Lung (tissue), 12 donors: ENCODE results near the gene ZNF584. TPM values are rescaled to one million over a fixed set of nuclear protein-coding genes. Genes with fewer than 3 reads are reported as not detected.

Experiments used
- ATAC-seq: fragments of 200-7000 bp; cut with Tn5 transposase; one replicate; pipeline ENCODE4 v1.9.1; 2020; ENCODE audit warnings: moderate number of reproducible peaks; ENCODE audit not compliant: insufficient read depth, low FRiP score
- DNase-seq, 3 donors: peaks; one replicate each; pipeline ENCODE4 v3.0.0-alpha.2; 2013 to 2017
- H3K27ac ChIP-seq, 2 donors: one replicate each; pipeline ENCODE4 v1.5.1; 2013; ENCODE audit warnings: mild to moderate bottlenecking in 2 of 2, moderate library complexity in 2 of 2, control low read depth in 1 of 2, inconsistent platforms in 1 of 2, low read depth in 1 of 2, low read length in 1 of 2
- H3K27me3 ChIP-seq, 3 donors: one replicate each; pipeline ENCODE4 v1.5.1; 2013; ENCODE audit warnings: low read length in 2 of 3; ENCODE audit not compliant: control insufficient read depth in 3 of 3, insufficient read depth in 3 of 3
- H3K36me3 ChIP-seq, 4 donors: one replicate each; pipeline ENCODE4 v1.5.1; 2013; ENCODE audit warnings: low read length in 4 of 4, mild to moderate bottlenecking in 1 of 4, moderate library complexity in 1 of 4; ENCODE audit not compliant: control insufficient read depth in 4 of 4, insufficient read depth in 4 of 4
- H3K4me1 ChIP-seq, 5 donors: one replicate each; pipeline ENCODE4 v1.5.1; 2013; ENCODE audit warnings: low read length in 5 of 5, mild to moderate bottlenecking in 2 of 5, moderate library complexity in 1 of 5; ENCODE audit not compliant: control insufficient read depth in 5 of 5, insufficient read depth in 5 of 5
- H3K4me3 ChIP-seq: one replicate; pipeline ENCODE4 v1.5.1; 2013; ENCODE audit warnings: mild to moderate bottlenecking, control low read depth, moderate library complexity
- H3K9ac ChIP-seq, 2 donors: one replicate each; pipeline ENCODE4 v1.5.1; 2013; ENCODE audit warnings: low read length in 2 of 2, control low read depth in 1 of 2; ENCODE audit not compliant: insufficient read depth in 1 of 2
- H3K9me3 ChIP-seq, 4 donors: one replicate each; pipeline ENCODE4 v1.5.1; 2013; ENCODE audit warnings: low read length in 3 of 4, mild to moderate bottlenecking in 1 of 4, moderate library complexity in 1 of 4; ENCODE audit not compliant: control insufficient read depth in 4 of 4, insufficient read depth in 3 of 4
- WGBS, 2 donors: extraction: QIAGEN DNeasy Blood & Tissue Kit; methylation state at CpG; one replicate each; pipeline ENCODE4 v1.1.7; 2013; 5-methylcytosine and 5-hydroxymethylcytosine counted together
- polyA plus RNA-seq, 2 donors: library from polyadenylated mRNA; stranded (reverse); fragments of 200-250 nt; gene quantifications; one replicate each; pipeline ENCODE4 v1.2.1, GENCODE V29; 2013
- total RNA-seq, 2 donors: library from RNA; depleted of rRNA in 1 of 2; stranded (reverse); fragments of >200 nt in 1 of 2; gene quantifications; one replicate each; pipeline ENCODE4 v1.2.1, GENCODE V29; 2014 to 2021
- TF ChIP-seq, protein P1 (sequence below): IDR thresholded peaks from 2 replicates; pipeline ENCODE4 v1.5.1; 2012; ENCODE audit warnings: mild to moderate bottlenecking; ENCODE audit errors: control extremely low read depth, extremely low read depth
- donor health status: control.
- donor health status: control.
- donor health status: Bipolar disorder and iron deficiency.
- donor health status: healthy.
- donor health status: DM: yes; HTN: yes; CAD: no.

ZNF584 gene
- total and polyA plus RNA-seq, 4 donors: 6.0 to 16.9 (median 13.8) TPM

DNA sequence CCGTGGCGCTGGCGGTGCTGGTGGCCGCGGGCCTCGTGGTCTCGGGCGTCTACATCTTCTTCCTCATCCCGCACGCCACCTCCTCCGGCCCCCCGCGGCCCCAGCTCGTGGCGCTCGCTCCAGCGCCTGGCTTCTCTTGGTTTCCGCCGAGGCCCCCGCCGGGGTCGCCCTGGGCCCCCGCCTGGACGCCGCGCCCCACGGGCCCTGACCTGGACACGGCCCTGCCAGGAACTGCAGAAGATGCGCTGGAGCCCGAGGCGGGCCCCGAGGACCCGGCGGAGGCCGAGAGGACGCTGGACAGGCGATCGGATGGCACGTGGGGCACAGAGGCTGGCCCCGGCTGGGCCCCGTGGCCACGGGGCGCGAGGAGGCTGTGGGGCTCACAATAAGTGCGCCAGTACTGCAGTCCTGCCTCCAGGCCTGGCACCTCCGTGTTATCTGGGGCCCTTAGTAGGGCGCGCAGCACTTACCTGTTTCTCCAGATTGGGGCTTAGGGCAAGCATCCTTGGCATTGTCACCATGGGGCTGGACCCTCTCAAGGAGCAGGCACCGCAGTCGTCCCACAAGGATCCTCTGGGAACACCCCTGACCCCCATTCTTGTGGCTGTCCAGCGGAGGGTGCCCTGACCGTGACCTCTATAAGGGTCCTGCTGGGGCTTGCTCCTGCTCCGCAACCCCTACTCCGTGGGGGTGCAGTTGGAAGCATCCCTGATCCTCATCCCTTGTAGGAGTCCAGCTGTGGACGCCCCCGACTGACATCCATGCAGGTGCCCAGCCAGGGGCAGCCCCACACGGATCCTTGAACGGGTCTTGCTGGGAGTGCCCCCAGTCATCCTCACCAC is 11.5 kb upstream of the ZNF584 start:
- no peak for ATAC-seq
- Histone ChIP-seq H3K4me3 (no peak overlapping the region), H3K9ac (no peak overlapping the region), H3K27ac (no peak overlapping the region), H3K36me3 (peaks cover 7 to 24% (median 20%) of the 10 kb centered on the region in 4 donors), H3K9me3 (peaks cover 0 to 5% (median 0%) of the 10 kb centered on the region in 4 donors), H3K4me1 (peaks cover 0 to 15% (median 11%) of the 10 kb centered on the region in 5 donors), H3K27me3 (peaks cover 0 to 21% (median 11%) of the 10 kb centered on the region in 3 donors)
- TF ChIP-seq, protein P1, sequence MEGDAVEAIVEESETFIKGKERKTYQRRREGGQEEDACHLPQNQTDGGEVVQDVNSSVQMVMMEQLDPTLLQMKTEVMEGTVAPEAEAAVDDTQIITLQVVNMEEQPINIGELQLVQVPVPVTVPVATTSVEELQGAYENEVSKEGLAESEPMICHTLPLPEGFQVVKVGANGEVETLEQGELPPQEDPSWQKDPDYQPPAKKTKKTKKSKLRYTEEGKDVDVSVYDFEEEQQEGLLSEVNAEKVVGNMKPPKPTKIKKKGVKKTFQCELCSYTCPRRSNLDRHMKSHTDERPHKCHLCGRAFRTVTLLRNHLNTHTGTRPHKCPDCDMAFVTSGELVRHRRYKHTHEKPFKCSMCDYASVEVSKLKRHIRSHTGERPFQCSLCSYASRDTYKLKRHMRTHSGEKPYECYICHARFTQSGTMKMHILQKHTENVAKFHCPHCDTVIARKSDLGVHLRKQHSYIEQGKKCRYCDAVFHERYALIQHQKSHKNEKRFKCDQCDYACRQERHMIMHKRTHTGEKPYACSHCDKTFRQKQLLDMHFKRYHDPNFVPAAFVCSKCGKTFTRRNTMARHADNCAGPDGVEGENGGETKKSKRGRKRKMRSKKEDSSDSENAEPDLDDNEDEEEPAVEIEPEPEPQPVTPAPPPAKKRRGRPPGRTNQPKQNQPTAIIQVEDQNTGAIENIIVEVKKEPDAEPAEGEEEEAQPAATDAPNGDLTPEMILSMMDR: no peak
- no peak for DNase-seq
- WGBS, 2 donors: 28 to 29% methylated on average over 55 to 58 of the region's 58 CpGs

DNA sequence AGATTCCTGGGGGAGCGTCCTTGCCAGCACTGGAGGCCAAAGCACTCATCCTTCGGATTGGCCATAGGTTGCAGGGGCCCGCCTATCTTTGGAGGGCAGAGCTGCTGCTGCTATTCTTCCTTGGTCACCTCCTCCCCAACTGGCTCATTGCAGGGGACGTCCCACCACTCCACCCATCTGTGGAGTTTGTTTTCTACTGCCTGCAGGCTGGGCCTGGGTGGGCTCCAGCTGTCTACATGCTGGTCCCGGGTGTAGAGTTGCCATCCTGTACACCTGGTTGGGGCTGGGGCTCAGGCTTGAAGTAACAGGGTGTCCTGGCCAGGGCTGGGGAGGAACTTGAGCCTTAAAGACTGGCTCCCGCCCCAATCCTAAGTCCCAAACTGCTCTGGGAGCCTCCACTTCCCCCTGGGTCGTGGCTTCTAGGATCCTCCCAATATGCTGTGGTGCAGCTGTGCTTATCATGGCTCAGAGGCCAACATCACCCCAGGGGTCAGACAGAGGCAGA is 10.9 kb upstream of the ZNF584 start:
- no peak overlapping the region for H3K27ac ChIP-seq
- TF ChIP-seq, protein P1: no peak
- WGBS, 2 donors: 73 to 74% methylated on average over 7 of the region's 7 CpGs
- H3K4me1 ChIP-seq: peaks cover 0 to 18% (median 11%) of the 10 kb centered on the region in 5 donors
- peaks cover 0 to 21% (median 11%) of the 10 kb centered on the region in 3 donors for H3K27me3 ChIP-seq
- no peak overlapping the region for H3K9ac ChIP-seq
- peaks cover 0 to 5% (median 0%) of the 10 kb centered on the region in 4 donors for H3K9me3 ChIP-seq
- DNase-seq (no peak), ATAC-seq (no peak)
- H3K36me3 ChIP-seq: peaks cover 3 to 24% (median 20%) of the 10 kb centered on the region in 4 donors
- no peak overlapping the region for H3K4me3 ChIP-seq

DNA sequence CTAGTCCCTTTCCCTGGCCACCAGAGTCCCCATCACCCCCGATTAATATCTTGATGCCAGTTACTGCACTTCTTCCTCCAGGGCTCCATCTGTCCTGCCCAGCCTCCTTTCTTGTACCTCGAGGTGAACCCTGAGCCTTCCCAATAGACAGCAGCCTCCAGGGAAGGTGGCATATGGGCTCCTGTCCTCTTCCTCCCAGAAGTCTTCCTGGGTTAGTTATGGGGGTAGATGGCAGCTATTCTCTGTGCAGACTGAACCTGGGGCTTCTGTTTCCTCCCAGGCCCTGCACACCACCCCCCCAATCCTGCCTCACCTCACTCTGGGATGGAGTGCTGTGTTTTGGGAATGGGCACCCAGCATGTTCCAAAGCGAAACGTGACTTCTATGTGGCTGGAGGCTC is 10.4 kb upstream of the ZNF584 start:
- Histone ChIP-seq H3K27me3 (peaks cover 0 to 21% (median 11%) of the 10 kb centered on the region in 3 donors), H3K4me1 (peaks cover 0 to 18% (median 11%) of the 10 kb centered on the region in 5 donors), H3K27ac (no peak overlapping the region), H3K4me3 (no peak overlapping the region), H3K9me3 (peaks cover 0 to 5% (median 0%) of the 10 kb centered on the region in 4 donors), H3K9ac (no peak overlapping the region), H3K36me3 (peaks cover 0 to 20% (median 16%) of the 10 kb centered on the region in 4 donors)
- 83 to 84% methylated on average over 4 of the region's 4 CpGs for WGBS, 2 donors
- TF ChIP-seq, protein P1: no peak
- DNase-seq: no peak
- no peak for ATAC-seq
